Testis (tissue), 2 donors: ENCODE data around the gene GRK5.

Source experiments
- CTCF ChIP-seq, 3 experiments: fragments of 450-650 bp in 2 of 3; fragments of 200-600 bp in 1 of 3; sonication (generic) in 1 of 3; IDR thresholded peaks; one replicate each; pipeline ENCODE4 v1.5.1; 2016 to 2019; ENCODE audit warnings: antibody characterized with exemption in 3 of 3, mild to moderate bottlenecking in 2 of 3, moderate library complexity in 1 of 3
- POLR2A ChIP-seq: fragments of 450-650 bp; IDR thresholded peaks from one replicate; pipeline ENCODE4 v1.6.1; 2017; ENCODE audit warnings: antibody characterized with exemption, mild to moderate bottlenecking, moderate library complexity

DNA sequence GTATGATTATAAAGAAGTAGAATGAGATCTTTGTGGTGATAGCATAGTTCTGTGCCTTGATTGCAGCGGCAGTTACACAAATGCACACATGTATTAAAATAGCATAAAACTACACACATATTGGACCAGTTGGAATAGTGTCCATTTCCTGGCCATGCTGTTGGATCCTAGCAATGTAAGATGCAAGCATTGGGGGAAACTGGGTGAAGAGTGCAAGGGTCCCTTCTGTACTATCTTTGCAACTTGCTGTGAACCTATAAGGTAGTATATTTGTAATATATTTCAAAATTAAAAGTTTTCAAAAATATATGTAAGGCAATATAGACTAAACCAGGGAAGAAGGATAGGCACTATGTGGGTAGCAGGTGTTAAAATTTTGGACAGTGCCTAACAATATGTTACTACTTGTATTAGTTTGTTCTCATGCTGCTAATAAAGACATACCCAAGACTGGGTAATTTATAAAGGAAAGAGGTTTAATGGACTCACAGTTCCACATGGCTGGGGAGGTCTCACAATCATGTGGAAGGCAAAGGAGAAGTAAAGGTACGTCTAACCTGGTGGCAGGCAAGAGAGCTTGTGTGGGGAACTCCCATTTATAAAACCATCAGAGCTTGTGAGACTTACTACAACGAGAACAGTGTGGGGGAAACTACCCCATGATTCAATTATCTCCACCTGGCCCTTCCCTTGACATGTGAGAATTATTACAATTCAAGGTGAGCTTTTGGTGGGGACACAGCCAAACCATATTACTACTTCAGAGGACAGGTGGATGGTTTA, 263.7 kb downstream of the GRK5 start:
- no peak for TF ChIP-seq CTCF (IDR thresholded peaks at IDR 0.05)
- no peak for TF ChIP-seq POLR2A
